T47D (cell line): ENCODE measurements around the gene SKP2.
"Not testable (repeated sequence)": the region's sequence is repeated elsewhere in the genome, so short reads cannot be mapped to it uniquely, and the experiment has no call there.

ENCODE experiments used
- DNase-seq, 2 experiments: peaks; one replicate each; pipeline versions ENCODE4 v3.0.0 to v3.0.0-alpha.2; 2011 to 2012; ENCODE audit warnings: low read depth in 1 of 2, low spot score in 1 of 2
- JUND ChIP-seq: IDR thresholded peaks from 2 replicates; pipeline ENCODE4 v1.6.1; 2012; ENCODE audit warnings: low read depth
- in situ Hi-C: cut with HindIII; loops from 2 replicates; pipeline ENCODE4 v1.10.0; 2016; ENCODE audit warnings: low sequenced_read_pairs, low pct_unique_long_range_greater_than_20kb

SKP2 gene

DNA sequence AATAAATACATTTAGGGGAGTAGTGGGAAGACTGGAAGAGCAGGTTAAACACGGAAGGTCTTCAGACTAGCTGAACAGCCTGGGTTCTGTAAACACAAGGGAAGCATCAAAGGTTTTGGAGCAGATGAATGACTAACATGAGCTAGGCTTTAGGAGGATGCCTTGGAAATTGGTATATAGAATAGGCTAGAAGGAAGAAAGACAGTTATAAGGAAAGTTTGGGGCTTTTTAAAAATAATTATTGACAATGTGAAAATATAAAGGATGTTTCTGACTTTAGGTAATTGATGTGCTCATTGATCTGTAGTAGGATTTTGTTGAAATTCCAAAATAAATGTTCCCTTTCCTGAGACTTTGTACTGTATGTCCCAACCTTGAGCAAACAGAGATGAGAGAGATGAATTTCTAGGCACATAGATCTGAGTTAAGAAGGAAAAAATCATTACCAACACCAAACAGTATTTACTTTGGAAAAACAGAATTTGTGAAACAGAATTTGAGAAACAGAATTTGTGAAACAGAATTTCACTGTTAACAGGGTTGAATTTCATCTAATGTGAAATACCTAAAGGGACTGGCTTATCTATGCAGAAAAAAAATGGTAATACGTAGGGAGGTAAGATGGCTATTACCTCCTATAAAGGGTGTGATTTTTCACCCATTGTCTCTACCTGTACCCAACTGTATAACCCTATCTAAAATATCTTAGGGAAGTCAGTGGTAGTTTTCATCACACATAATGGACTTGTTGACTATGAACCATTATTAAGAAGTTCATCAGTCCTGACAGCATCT lies 28.8 kb downstream of the SKP2 start:
- peak; percentile 56 to 78 for DNase-seq
- in situ Hi-C loops, result no loop called here
- no peak for TF ChIP-seq JUND

- no peak for TF ChIP-seq JUND
- in situ Hi-C loops, result no loop called here
- DNase-seq, result no peak
These were observed 29.9 kb downstream of the SKP2 start for GRCh38 chr5:36181774-36182173.

- DNase-seq, in situ Hi-C loops: not testable (repeated sequence)
These were observed 32.5 kb downstream of the SKP2 start for GRCh38 chr5:36184408-36184807.

GRCh38 chr5:36193746-36194145 lies 41.8 kb downstream of the SKP2 start:
- no peak for DNase-seq
- in situ Hi-C loops, result no loop called here
- TF ChIP-seq JUND, result no peak

DNA sequence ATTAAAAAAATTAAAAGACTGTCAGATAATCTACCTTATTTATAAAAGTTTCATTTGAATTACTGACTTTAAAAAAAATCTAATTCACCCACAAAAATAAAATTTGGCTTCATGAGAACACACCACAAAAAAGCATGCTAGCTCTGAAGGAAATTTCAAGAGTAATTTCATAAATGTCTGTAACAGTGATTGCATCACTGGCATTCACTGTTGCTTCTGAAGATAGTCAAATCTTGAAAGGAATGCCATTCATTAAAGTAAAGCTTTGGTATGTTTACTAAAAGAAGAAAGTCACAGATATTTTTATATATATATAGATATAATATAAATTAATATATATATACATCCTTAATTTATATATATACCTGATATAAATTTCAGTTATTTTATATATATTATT lies 46.4 kb downstream of the SKP2 start:
- TF ChIP-seq JUND, result no peak
- in situ Hi-C loops, result no loop called here

DNA sequence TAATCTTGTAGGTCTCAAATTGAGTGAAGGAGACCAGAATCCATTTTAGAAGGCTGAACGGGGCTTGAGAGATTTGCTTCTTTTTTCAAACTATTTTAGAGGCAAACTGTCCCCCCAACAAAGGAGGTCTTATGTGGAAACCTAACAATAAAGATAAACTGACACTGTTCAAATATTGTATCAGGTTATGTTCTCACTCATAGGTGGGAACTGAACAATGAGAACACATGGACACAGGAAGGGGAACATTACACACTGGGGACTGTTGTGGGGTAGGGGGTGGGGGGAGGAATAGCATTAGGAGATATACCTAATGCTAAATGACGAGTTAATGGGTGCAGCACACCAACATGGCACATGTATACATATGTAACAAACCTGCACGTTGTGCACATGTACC lies 46.9 kb downstream of the SKP2 start:
- in situ Hi-C loops, DNase-seq: not testable (repeated sequence)

More for the DNA sequence above, 46.4 kb downstream of the SKP2 start:
- DNase-seq, result no peak

GRCh38 chr5:36199620-36200019 lies 47.7 kb downstream of the SKP2 start:
- no peak for TF ChIP-seq JUND
- no peak for DNase-seq
- in situ Hi-C loops, result no loop called here

GRCh38 chr5:36200513-36200912 lies 48.6 kb downstream of the SKP2 start:
- no peak for DNase-seq
- no peak for TF ChIP-seq JUND
- in situ Hi-C loops, result no loop called here

DNA sequence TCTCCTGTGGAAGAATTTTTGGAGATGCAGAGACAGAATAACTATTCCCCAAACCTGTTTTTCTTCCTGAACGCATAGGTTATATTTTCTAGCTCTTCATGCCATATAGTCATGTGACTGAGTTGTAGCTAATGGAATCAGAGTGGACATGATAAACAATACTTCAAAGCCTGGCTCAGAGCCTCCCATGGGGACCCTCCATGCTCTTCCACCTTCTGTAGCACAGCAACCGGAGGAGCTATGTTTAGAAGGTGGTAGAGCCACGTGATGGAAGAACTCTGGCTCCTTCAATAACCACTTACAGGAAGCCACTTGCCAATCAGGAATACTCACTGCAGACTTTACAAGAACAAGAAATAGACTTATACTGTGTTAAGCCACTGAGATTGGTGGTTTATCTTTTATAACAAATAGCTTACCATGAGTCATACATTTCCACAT lies 50.6 kb downstream of the SKP2 start:
- no peak for TF ChIP-seq JUND
- in situ Hi-C loops, result no loop called here
- DNase-seq, result no peak

DNA sequence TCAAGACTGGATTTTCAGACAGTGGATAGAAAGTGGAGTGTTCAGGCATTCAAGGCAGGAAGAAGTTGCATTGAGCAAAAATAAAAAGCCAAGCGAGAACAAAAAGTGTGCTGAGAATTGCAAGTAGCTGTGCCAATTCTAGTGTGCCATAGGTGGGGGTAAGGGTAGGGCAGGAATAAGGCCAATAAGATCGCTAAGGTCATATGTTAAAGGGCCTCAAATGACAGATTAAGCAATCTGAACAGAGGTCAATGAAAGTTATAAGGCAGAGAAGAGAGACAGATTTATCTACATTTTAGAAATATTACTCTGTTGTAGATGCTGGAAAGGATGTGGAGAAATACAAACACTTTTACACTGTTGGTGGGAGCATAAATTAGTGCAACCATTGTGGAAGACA lies 53.4 kb downstream of the SKP2 start:
- in situ Hi-C loops, result no loop called here
- DNase-seq, result no peak
- TF ChIP-seq JUND, result no peak

- DNase-seq, result no peak
- TF ChIP-seq JUND, result no peak
- in situ Hi-C loops, result no loop called here
These were observed 55.0 kb downstream of the SKP2 start for GRCh38 chr5:36206913-36207312.

DNA sequence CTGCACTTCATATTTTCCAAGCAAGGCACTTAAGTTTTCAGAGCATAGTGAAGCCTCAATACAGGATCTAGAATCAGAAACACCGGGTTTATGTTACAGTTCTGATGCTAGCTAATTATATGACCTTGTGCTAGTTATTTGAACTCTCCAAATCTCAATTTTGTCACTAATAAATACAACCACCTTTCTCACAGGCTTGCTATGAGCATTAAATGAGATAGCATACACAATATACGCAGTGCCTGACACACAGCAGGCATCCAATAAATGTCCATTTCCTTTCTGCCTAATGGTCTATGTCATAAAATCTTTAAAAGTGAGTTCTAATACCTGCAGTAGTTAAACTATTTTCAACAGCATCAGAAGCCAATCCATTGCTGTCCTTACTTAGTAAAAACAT lies 56.9 kb downstream of the SKP2 start:
- DNase-seq, result no peak
- in situ Hi-C loops, result no loop called here
- TF ChIP-seq JUND, result no peak

GRCh38 chr5:36209664-36210063 lies 57.8 kb downstream of the SKP2 start:
- DNase-seq, result no peak
- in situ Hi-C loops, result no loop called here
- no peak for TF ChIP-seq JUND

GRCh38 chr5:36214436-36214835 lies 62.5 kb downstream of the SKP2 start:
- in situ Hi-C loops, result no loop called here
- no peak for TF ChIP-seq JUND
- DNase-seq, result peak in 1 of 2 experiments; percentile 38
